Measurements from ENCODE around the gene CD163.

CD163 gene

GRCh38 chr12:7434670-7435069 lies 68.9 kb downstream of the CD163 start:
- TF ChIP-seq CTCF (IDR thresholded peaks at IDR 0.05; ENCODE audit: low read depth, low read length), result no peak
- no peak for DNase-seq (ENCODE audit: extremely low read depth, low read depth)

- DNase-seq (ENCODE audit: extremely low read depth, low read depth), result no peak
- TF ChIP-seq CTCF (IDR thresholded peaks at IDR 0.05; ENCODE audit: low read depth, low read length), result no peak
Observed at GRCh38 chr12:7433276-7433822, 70.2 kb downstream of the CD163 start.

- DNase-seq (ENCODE audit: extremely low read depth, low read depth), result no peak
- TF ChIP-seq CTCF (IDR thresholded peaks at IDR 0.05; ENCODE audit: low read depth, low read length), result no peak
Observed at GRCh38 chr12:7431993-7432685, 71.4 kb downstream of the CD163 start.

All from AG09319 (cell line).